Activated CD4-positive, alpha-beta T cell treated with anti-CD3 and anti-CD28 coated beads, Interleukin-2, amount 10 ng/mL, durations not matched to agents 24 days and 14 days (primary cell): ENCODE data around the gene P2RY14. TPM values are rescaled to one million over a fixed set of nuclear protein-coding genes. Genes with fewer than 3 reads are reported as not detected.

ENCODE experiments used
- DNase-seq: peaks from one replicate; pipeline ENCODE4 v3.0.0; 2022
- H3K27ac Mint-ChIP-seq: one replicate; pipeline ENCODE4 v1.8.0; 2022; ENCODE audit warnings: mild to moderate bottlenecking, mixed read lengths
- H3K27me3 Mint-ChIP-seq: one replicate; pipeline ENCODE4 v1.8.0; 2022; ENCODE audit warnings: mixed read lengths
- H3K36me3 Mint-ChIP-seq: one replicate; pipeline ENCODE4 v1.8.0; 2022; ENCODE audit warnings: low read depth, mild to moderate bottlenecking, mixed read lengths
- H3K4me1 Mint-ChIP-seq: one replicate; pipeline ENCODE4 v1.8.0; 2021; ENCODE audit warnings: mixed read lengths
- H3K4me3 Mint-ChIP-seq: one replicate; pipeline ENCODE4 v1.8.0; 2022; ENCODE audit warnings: mild to moderate bottlenecking, moderate library complexity, mixed read lengths
- H3K9me3 Mint-ChIP-seq: one replicate; pipeline ENCODE4 v1.8.0; 2021; ENCODE audit warnings: mixed read lengths
- intact Hi-C: fragments of 100-400 bp; cut with micrococcal nuclease; formaldehyde crosslinking; loops from one replicate; pipeline ENCODE4 v1.15.1; 2023
- total RNA-seq: library from RNA; stranded (reverse); gene quantifications from 2 replicates; pipeline ENCODE4 v1.2.3, GENCODE V29; 2022

Gene P2RY14
- 2.5 and 3.0 TPM in 2 replicates for total RNA-seq

- peak within 1 kb of the TSS; percentile 63 for H3K4me3 Mint-ChIP-seq
- peaks cover 65% of the 10 kb centered on the region for H3K4me1 Mint-ChIP-seq
- DNase-seq, result peak; percentile 66
- peaks cover 3% of the 10 kb centered on the region for H3K36me3 Mint-ChIP-seq
- H3K9me3 Mint-ChIP-seq, result no peaks in the 10 kb centered on the region
- no peaks in the 10 kb centered on the region for H3K27me3 Mint-ChIP-seq
- intact Hi-C loops, result loop anchor here (1.0 kb wide), 1 partner anchor 51 kb away; no protein-coding TSS in a partner anchor
- H3K27ac Mint-ChIP-seq, result peak within 1 kb of the TSS; percentile 59
Measured at GRCh38 chr3:151278230-151278629, at the start of gene P2RY14. TSS of gene P2RY14 (minus strand) at chr3:151278542. CDS start at chr3:151214316, 64,226 bp downstream.

DNA sequence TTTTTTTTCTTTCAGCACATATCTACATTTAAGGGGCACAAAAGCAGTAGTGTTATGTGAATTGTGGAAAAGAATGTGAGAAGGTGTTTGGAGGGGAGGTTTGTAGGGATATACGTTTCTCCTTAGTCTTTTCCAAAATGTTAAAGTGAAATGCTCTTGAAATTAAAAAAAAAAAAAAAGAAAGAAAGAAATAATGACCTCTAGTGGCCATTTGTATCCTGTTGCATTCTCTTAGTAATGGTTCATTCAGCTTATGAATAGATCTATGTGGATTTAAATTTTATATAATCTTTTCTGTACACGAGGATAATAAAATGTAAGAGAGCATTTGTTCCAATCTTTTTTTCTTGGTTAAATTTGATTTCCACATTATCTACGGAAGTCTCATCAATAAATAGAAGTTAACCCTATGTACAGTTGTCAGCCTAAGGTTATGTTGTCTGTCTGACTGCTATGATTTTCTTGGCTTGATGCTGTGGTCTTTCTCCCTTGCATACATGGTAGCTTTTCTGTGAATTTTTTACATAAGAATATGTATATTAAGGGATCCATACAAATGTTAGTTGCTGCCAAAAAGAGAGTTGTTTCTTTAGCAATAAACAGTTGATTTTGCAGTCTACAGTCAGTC, 49.3 kb upstream of the P2RY14 start:
- peaks cover 9% of the 10 kb centered on the region for H3K4me1 Mint-ChIP-seq
- peaks cover 30% of the 10 kb centered on the region for H3K27me3 Mint-ChIP-seq
- H3K36me3 Mint-ChIP-seq, result peaks cover 2% of the 10 kb centered on the region
- no peak for DNase-seq
- H3K4me3 Mint-ChIP-seq, result no peak overlapping the region
- H3K9me3 Mint-ChIP-seq, result peaks cover 7% of the 10 kb centered on the region
- H3K27ac Mint-ChIP-seq, result no peak overlapping the region
- intact Hi-C loops, result loop anchor here (1.0 to 5.0 kb wide), 3 partner anchors 37 to 160 kb away; no protein-coding TSS in a partner anchor

DNA sequence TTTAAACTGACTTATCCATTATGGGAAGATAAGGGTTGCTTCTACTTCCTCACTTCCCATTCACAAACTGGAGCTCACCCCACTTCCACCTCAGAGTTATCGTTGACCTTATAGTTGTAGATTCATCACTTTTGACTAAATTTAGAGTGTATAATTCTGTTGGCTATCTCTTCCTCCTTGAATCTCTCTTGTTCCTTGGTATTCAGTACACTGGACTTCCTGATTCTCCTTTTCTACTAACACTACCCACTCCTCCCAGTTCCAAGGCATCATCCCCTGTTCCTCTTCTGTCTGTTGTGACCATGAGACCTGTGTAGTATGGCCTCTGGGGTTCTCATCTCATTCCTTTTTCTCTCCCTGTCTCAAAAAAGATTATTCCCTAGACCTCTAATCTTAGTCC, 44.2 kb upstream of the P2RY14 start:
- Mint-ChIP-seq H3K36me3 (peaks cover 2% of the 10 kb centered on the region), H3K4me3 (no peak overlapping the region), H3K9me3 (peaks cover 10% of the 10 kb centered on the region), H3K4me1 (peaks cover 11% of the 10 kb centered on the region), H3K27me3 (peaks cover 14% of the 10 kb centered on the region), H3K27ac (no peak overlapping the region)
- no peak for DNase-seq
- intact Hi-C loops, result no loop called here

GRCh38 chr3:151321526-151321925, 43.2 kb upstream of the P2RY14 start:
- intact Hi-C loops, result loop anchor here (2.0 kb wide), 1 partner anchor 17 kb away; no protein-coding TSS in a partner anchor
- no peak overlapping the region for H3K4me3 Mint-ChIP-seq
- H3K27me3 Mint-ChIP-seq, result peaks cover 14% of the 10 kb centered on the region
- peaks cover 14% of the 10 kb centered on the region for H3K4me1 Mint-ChIP-seq
- H3K27ac Mint-ChIP-seq, result no peak overlapping the region
- peaks cover 2% of the 10 kb centered on the region for H3K36me3 Mint-ChIP-seq
- DNase-seq, result no peak
- peaks cover 10% of the 10 kb centered on the region for H3K9me3 Mint-ChIP-seq

DNA sequence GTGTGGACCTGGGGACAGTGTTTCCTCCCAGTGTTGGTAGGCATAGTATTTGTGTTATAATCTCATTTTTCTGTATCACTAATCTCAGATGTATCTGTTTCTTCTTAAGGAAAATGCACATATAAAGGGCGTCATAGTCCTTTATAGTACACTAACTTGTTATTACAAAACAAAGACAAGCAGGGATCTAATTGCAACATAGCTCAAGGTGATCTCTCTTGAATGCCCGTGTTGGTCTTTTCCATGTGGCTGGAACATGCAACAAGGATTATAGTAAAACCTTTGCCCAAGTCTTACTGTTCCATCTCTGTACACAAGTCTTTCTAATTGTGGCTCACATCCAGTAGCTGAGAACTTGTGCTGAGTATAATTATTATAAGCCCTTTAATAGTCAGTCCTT, 41.8 kb upstream of the P2RY14 start:
- intact Hi-C loops, result loop anchor here (2.0 kb wide), 1 partner anchor 15 kb away; no protein-coding TSS in a partner anchor
- no peak for DNase-seq
- Mint-ChIP-seq H3K36me3 (peaks cover 2% of the 10 kb centered on the region), H3K4me3 (no peak overlapping the region), H3K9me3 (peaks cover 10% of the 10 kb centered on the region), H3K4me1 (peaks cover 22% of the 10 kb centered on the region), H3K27ac (no peak overlapping the region), H3K27me3 (peaks cover 10% of the 10 kb centered on the region)

DNA sequence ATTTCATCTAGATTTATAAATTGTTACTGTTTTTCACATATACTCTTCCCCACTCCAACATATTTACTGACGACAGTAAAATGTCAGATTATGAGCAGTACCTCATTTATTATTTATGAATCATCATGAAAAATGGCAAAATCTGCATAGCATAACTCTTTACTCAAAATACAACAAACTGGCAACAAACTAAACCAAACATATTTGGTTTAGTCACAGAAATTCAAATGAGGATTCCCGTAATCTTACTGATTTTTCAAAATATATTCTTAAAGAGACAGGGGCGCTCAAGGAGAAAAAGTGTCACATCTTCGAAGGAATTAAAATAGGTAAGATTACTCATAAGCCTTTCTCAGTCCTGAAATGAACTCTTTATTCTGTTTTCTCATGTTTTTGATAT, 41.3 kb upstream of the P2RY14 start:
- Mint-ChIP-seq H3K27me3 (peaks cover 9% of the 10 kb centered on the region), H3K9me3 (peaks cover 10% of the 10 kb centered on the region), H3K4me1 (peaks cover 22% of the 10 kb centered on the region), H3K4me3 (no peak overlapping the region), H3K27ac (no peak overlapping the region), H3K36me3 (peaks cover 2% of the 10 kb centered on the region)
- no peak for DNase-seq
- intact Hi-C loops, result loop anchor here (2.0 to 5.0 kb wide), 2 partner anchors 15 to 37 kb away; no protein-coding TSS in a partner anchor

- H3K4me1 Mint-ChIP-seq, result peaks cover 21% of the 10 kb centered on the region
- intact Hi-C loops, result loop anchor here (5.0 kb wide), 1 partner anchor 37 kb away; no protein-coding TSS in a partner anchor
- H3K27ac Mint-ChIP-seq, result no peak overlapping the region
- no peak overlapping the region for H3K4me3 Mint-ChIP-seq
- H3K9me3 Mint-ChIP-seq, result peaks cover 10% of the 10 kb centered on the region
- peaks cover 2% of the 10 kb centered on the region for H3K36me3 Mint-ChIP-seq
- DNase-seq, result no peak
- H3K27me3 Mint-ChIP-seq, result peaks cover 6% of the 10 kb centered on the region
Measured at GRCh38 chr3:151318991-151319390, 40.6 kb upstream of the P2RY14 start.

- intact Hi-C loops, result loop anchor here (5.0 kb wide), 1 partner anchor 36 kb away; no protein-coding TSS in a partner anchor
- H3K4me1 Mint-ChIP-seq, result peaks cover 21% of the 10 kb centered on the region
- no peak overlapping the region for H3K27ac Mint-ChIP-seq
- H3K36me3 Mint-ChIP-seq, result no peaks in the 10 kb centered on the region
- peaks cover 7% of the 10 kb centered on the region for H3K9me3 Mint-ChIP-seq
- DNase-seq, result no peak
- peaks cover 6% of the 10 kb centered on the region for H3K27me3 Mint-ChIP-seq
- H3K4me3 Mint-ChIP-seq, result no peak overlapping the region
Measured at GRCh38 chr3:151318313-151318712, 40.0 kb upstream of the P2RY14 start.

DNA sequence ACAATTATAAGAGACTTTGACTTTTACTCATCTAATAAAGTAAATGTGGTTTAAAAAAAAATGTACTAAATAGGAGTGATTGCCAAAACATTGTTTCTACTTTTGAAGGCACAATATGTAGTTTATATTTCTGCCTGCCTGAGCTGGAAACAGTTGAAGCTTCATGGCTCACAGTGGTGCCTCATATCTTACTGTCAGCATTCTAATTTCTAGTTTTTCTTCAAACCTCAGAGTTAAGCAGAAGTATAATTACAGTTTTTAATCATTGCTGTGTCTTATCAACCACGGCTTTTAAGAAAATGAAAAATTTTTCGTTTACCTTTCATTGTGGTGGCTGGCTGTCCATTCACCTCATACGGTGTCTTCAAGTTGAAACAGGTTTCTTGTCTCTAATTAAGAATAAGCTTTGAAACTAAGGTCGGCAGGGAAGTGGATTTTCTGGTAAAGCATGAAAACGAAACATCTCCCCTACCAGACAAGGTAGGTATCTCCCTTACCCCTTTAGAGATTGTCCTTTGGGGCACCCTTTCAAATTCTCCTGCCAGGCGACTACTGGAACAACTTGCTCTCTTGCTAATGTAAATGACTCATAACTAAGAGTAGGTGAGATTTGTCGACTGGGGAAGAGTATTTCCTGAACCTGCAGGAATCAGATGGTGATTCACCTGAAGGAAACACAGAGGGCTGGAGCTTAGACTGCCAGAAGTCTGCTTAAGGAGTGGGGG, 38.1 kb upstream of the P2RY14 start, which contains the start of gene GPR87:
Gene GPR87 (minus strand): TSS at position 554 of the 725 bp plus-strand sequence. CDS start 16,720 bp downstream, outside the sequence.
- Mint-ChIP-seq H3K4me3 (peak within 1 kb of the TSS; percentile 30), H3K36me3 (no peaks in the 10 kb centered on the region), H3K27ac (peak within 1 kb of the TSS; percentile 60), H3K27me3 (peaks cover 6% of the 10 kb centered on the region), H3K9me3 (no peaks in the 10 kb centered on the region), H3K4me1 (peaks cover 18% of the 10 kb centered on the region)
- intact Hi-C loops, result loop anchor here (1.0 to 5.0 kb wide), 2 partner anchors 11 to 34 kb away; no protein-coding TSS in a partner anchor
- peak; percentile 61 for DNase-seq

DNA sequence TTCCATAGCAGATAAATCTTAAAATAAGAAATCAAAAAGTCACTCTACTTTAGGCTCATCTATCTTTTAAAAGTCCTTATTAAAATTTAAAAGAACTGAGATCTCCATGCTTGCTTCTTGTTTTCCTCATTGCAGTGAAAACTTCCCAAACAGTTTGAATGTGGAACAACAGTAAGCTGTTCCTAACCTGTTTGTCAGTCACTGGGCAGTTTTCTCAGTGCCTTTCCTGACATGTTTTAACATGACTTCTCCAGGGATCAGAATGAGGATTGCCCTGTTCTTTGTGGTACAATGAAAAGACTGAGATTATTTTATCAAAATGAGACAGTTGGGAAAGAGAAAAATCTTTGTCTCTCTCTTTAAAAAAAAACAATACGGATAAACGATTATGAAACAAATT, 37.5 kb upstream of the P2RY14 start:
- no peaks in the 10 kb centered on the region for H3K36me3 Mint-ChIP-seq
- H3K27me3 Mint-ChIP-seq, result peaks cover 6% of the 10 kb centered on the region
- intact Hi-C loops, result loop anchor here (1.0 to 5.0 kb wide), 2 partner anchors 11 to 34 kb away; no protein-coding TSS in a partner anchor
- H3K27ac Mint-ChIP-seq, result peak overlapping the region; percentile 60
- peak overlapping the region; percentile 30 for H3K4me3 Mint-ChIP-seq
- DNase-seq, result no peak
- H3K9me3 Mint-ChIP-seq, result no peaks in the 10 kb centered on the region
- H3K4me1 Mint-ChIP-seq, result peaks cover 18% of the 10 kb centered on the region

GRCh38 chr3:151315136-151315535, 36.8 kb upstream of the P2RY14 start:
- no peak for DNase-seq
- Mint-ChIP-seq H3K36me3 (no peaks in the 10 kb centered on the region), H3K27ac (no peak overlapping the region), H3K27me3 (peaks cover 6% of the 10 kb centered on the region), H3K4me1 (peaks cover 18% of the 10 kb centered on the region), H3K4me3 (no peak overlapping the region), H3K9me3 (no peaks in the 10 kb centered on the region)
- intact Hi-C loops, result loop anchor here (5.0 kb wide), 1 partner anchor 33 kb away; no protein-coding TSS in a partner anchor

DNA sequence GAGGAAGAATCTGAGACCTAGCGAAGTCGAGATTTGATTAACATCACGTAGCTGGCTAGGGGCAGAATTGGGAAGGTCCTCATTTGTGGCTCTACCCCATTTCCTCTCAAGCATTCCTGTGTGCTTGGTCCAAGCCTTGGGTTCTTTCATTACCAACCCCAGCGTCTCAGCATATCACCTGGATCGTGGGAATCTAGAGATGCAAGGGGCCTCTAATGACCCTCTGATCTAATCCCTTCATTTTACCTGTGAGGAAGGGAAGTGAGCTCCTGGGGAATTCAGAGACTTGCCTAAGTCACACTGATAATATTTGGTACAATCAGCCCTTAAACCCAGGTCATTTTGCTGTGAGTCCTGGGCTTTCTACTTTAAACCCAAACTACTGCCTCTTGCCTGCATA, 36.3 kb upstream of the P2RY14 start:
- peaks cover 15% of the 10 kb centered on the region for H3K4me1 Mint-ChIP-seq
- no peak overlapping the region for H3K27ac Mint-ChIP-seq
- no peak overlapping the region for H3K4me3 Mint-ChIP-seq
- H3K27me3 Mint-ChIP-seq, result peaks cover 6% of the 10 kb centered on the region
- H3K36me3 Mint-ChIP-seq, result no peaks in the 10 kb centered on the region
- intact Hi-C loops, result no loop called here
- H3K9me3 Mint-ChIP-seq, result no peaks in the 10 kb centered on the region
- DNase-seq, result no peak

DNA sequence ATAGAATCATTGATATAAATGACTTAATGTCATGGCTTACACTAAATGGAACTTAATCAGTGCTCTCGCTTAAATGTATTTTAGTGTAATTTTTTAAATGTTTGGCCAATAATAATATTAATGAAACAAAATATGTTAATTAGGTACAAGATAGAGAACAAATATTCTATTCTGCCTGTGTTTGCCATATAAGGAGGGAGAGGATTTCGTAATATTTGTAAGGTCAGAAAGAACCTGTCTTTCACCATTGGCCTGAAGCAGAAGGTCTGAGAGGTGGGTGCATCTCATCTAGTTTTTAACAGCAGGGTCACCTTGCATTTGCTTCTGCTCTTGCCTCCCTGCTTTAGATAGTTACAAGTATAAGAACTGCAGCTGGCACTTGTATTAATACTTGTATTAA, 35.8 kb upstream of the P2RY14 start:
- Mint-ChIP-seq H3K27me3 (peaks cover 6% of the 10 kb centered on the region), H3K9me3 (no peaks in the 10 kb centered on the region), H3K4me3 (no peak overlapping the region), H3K27ac (no peak overlapping the region), H3K36me3 (no peaks in the 10 kb centered on the region), H3K4me1 (peaks cover 15% of the 10 kb centered on the region)
- no peak for DNase-seq
- intact Hi-C loops, result no loop called here

DNA sequence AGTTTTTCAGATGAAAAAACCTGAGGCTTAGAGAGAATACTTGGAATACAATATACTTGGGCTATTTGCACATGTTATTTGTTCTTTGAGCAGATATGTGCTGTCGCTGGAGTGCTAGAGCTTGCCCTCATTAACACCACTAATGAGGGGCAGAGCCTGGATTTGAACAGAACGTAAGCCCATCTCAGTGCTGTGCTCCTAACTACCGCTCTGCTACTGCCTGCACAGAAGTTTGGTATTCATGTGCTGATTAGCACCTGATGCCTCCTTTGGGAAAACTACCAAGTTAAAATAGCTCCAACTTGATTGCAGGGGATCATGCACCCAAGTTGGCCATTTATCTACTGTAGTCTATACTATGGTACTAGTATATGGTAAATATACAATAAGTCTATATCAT, 34.6 kb upstream of the P2RY14 start:
- H3K4me1 Mint-ChIP-seq, result peaks cover 17% of the 10 kb centered on the region
- H3K27me3 Mint-ChIP-seq, result peaks cover 6% of the 10 kb centered on the region
- intact Hi-C loops, result no loop called here
- no peak overlapping the region for H3K4me3 Mint-ChIP-seq
- no peaks in the 10 kb centered on the region for H3K36me3 Mint-ChIP-seq
- H3K9me3 Mint-ChIP-seq, result no peaks in the 10 kb centered on the region
- H3K27ac Mint-ChIP-seq, result no peak overlapping the region
- no peak for DNase-seq
